WTC11 (cell line): ENCODE results near the gene CCDC51. TPM values are rescaled to one million over a fixed set of nuclear protein-coding genes. Genes with fewer than 3 reads are reported as not detected.
A peak's percentile ranks its signal among the peaks of the same experiment; 100 is the strongest.

Experiments used
- ATAC-seq: fragments of 200-7000 bp; cut with Tn5 transposase; 2 replicates; pipeline ENCODE4 v1.10.0; 2021; ENCODE audit warnings: mild to moderate bottlenecking, moderate library complexity
- CTCF ChIA-PET: fragments of 300-600 bp; sonication (Branson Sonifier 250); formaldehyde crosslinking; loops from one replicate; lab custom pipeline; 2021; ENCODE audit warnings: antibody characterized with exemption; lab: Charles Lee
- POLR2A ChIA-PET: fragments of 350-600 bp; sonication (Branson Sonifier 250); formaldehyde crosslinking; loops from one replicate; lab custom pipeline; 2021; ENCODE audit warnings: antibody characterized with exemption; lab: Charles Lee
- DNase-seq: peaks from one replicate; pipeline ENCODE4 v3.0.0; 2021; ENCODE audit warnings: low spot score
- H3K27ac Mint-ChIP-seq: 2 replicates; pipeline ENCODE4 v1.8.0; 2021; ENCODE audit warnings: mixed read lengths
- H3K27me3 Mint-ChIP-seq: 2 replicates; pipeline ENCODE4 v1.8.0; 2021; ENCODE audit warnings: low read depth, mild to moderate bottlenecking, moderate library complexity, mixed read lengths
- H3K36me3 Mint-ChIP-seq: 2 replicates; pipeline ENCODE4 v1.8.0; 2021; ENCODE audit warnings: mixed read lengths
- H3K4me1 Mint-ChIP-seq: 2 replicates; pipeline ENCODE4 v1.8.0; 2022; ENCODE audit warnings: mixed read lengths
- H3K4me3 Mint-ChIP-seq: 2 replicates; pipeline ENCODE4 v1.8.0; 2021; ENCODE audit warnings: mild to moderate bottlenecking, moderate library complexity, mixed read lengths
- H3K9me3 Mint-ChIP-seq: 2 replicates; pipeline ENCODE4 v1.8.0; 2021; ENCODE audit warnings: mixed read lengths
- ATF1 ChIP-seq: sonication (generic); formaldehyde crosslinking; IDR thresholded peaks from 2 replicates; pipeline ENCODE4 v1.8.1; 2023; ENCODE audit warnings: mild to moderate bottlenecking, moderate library complexity, missing genetic modification reagents
- CREB1 ChIP-seq: sonication (generic); formaldehyde crosslinking; IDR thresholded peaks from 2 replicates; pipeline ENCODE4 v1.8.0; 2023; ENCODE audit warnings: mild to moderate bottlenecking, missing genetic modification reagents
- CREM ChIP-seq: sonication (generic); formaldehyde crosslinking; IDR thresholded peaks from 2 replicates; pipeline ENCODE4 v1.8.1; 2022; ENCODE audit warnings: mild to moderate bottlenecking, missing genetic modification reagents, moderate library complexity
- ELF4 ChIP-seq: sonication (generic); formaldehyde crosslinking; IDR thresholded peaks from 2 replicates; pipeline ENCODE4 v1.8.1; 2022; ENCODE audit warnings: low read depth, mild to moderate bottlenecking, moderate library complexity, missing genetic modification reagents
- FOXJ3 ChIP-seq: sonication (generic); formaldehyde crosslinking; IDR thresholded peaks from 2 replicates; pipeline ENCODE4 v1.9.0; 2021; ENCODE audit warnings: missing genetic modification reagents, mild to moderate bottlenecking, borderline replicate concordance
- FOXK1 ChIP-seq: sonication (generic); formaldehyde crosslinking; IDR thresholded peaks from 2 replicates; pipeline ENCODE4 v1.8.0; 2022; ENCODE audit warnings: mild to moderate bottlenecking, moderate library complexity, missing genetic modification reagents
- GABPB1 ChIP-seq: sonication (generic); formaldehyde crosslinking; IDR thresholded peaks from 2 replicates; pipeline ENCODE4 v1.8.1; 2023; ENCODE audit warnings: mild to moderate bottlenecking, missing genetic modification reagents
- GTF2I ChIP-seq: fragments of 250-450 bp; sonication (Bioruptor Pico); conservative IDR thresholded peaks from 2 replicates; pipeline ENCODE4 v1.4.0; 2021; ENCODE audit warnings: mild to moderate bottlenecking
- HMGA2 ChIP-seq: fragments of 250-450 bp; sonication (Bioruptor Pico); IDR thresholded peaks from 2 replicates; pipeline ENCODE4 v1.4.0; 2021; ENCODE audit warnings: mild to moderate bottlenecking, moderate library complexity
- IRF2 ChIP-seq: sonication (generic); formaldehyde crosslinking; IDR thresholded peaks from 2 replicates; pipeline ENCODE4 v1.8.0; 2022; ENCODE audit warnings: low read depth, missing genetic modification reagents, borderline replicate concordance
- PRRX2 ChIP-seq: fragments of 250-450 bp; sonication (Bioruptor Pico); IDR thresholded peaks from 2 replicates; pipeline ENCODE4 v1.8.0; 2021; ENCODE audit warnings: mild to moderate bottlenecking
- SOX15 ChIP-seq: fragments of 250-450 bp; sonication (Bioruptor Pico); IDR thresholded peaks from 2 replicates; pipeline ENCODE4 v1.9.0; 2021; ENCODE audit warnings: mild to moderate bottlenecking
- STAT6 ChIP-seq: sonication (generic); formaldehyde crosslinking; conservative IDR thresholded peaks from 2 replicates; pipeline ENCODE4 v1.8.1; 2023; ENCODE audit warnings: mild to moderate bottlenecking, low read depth, missing genetic modification reagents, moderate library complexity
- TEAD1 ChIP-seq: sonication (generic); formaldehyde crosslinking; IDR thresholded peaks from 2 replicates; pipeline ENCODE4 v1.8.0; 2022; ENCODE audit warnings: mild to moderate bottlenecking, missing genetic modification reagents
- TEAD4 ChIP-seq: sonication (generic); formaldehyde crosslinking; IDR thresholded peaks from 2 replicates; pipeline ENCODE4 v1.8.0; 2022; ENCODE audit warnings: mild to moderate bottlenecking, missing genetic modification reagents
- ZNF121 ChIP-seq: sonication (generic); formaldehyde crosslinking; IDR thresholded peaks from 2 replicates; pipeline ENCODE4 v1.8.0; 2023; ENCODE audit warnings: missing genetic modification reagents
- ZNF396 ChIP-seq: fragments of 250-450 bp; sonication (Bioruptor Pico); IDR thresholded peaks from 2 replicates; pipeline ENCODE4 v1.8.0; 2021; ENCODE audit warnings: mild to moderate bottlenecking, moderate library complexity, borderline replicate concordance
- total RNA-seq: library from RNA; stranded (reverse); gene quantifications from 3 replicates; pipeline ENCODE4 v1.2.3, GENCODE V29; 2021
- TF ChIP-seq, protein P1 (sequence below): sonication (generic); formaldehyde crosslinking; IDR thresholded peaks from 2 replicates; pipeline ENCODE4 v1.8.0; 2022; ENCODE audit warnings: mild to moderate bottlenecking, missing genetic modification reagents
- TF ChIP-seq, protein P2 (sequence below): sonication (generic); formaldehyde crosslinking; IDR thresholded peaks from 2 replicates; pipeline ENCODE4 v1.8.1; 2022; ENCODE audit warnings: missing genetic modification reagents, borderline replicate concordance
- TF ChIP-seq, protein P3 (sequence below): sonication (generic); formaldehyde crosslinking; IDR thresholded peaks from 2 replicates; pipeline ENCODE4 v1.8.1; 2023; ENCODE audit warnings: mild to moderate bottlenecking, missing genetic modification reagents, borderline replicate concordance
- TF ChIP-seq, protein P4 (sequence below): sonication (generic); formaldehyde crosslinking; IDR thresholded peaks from 2 replicates; pipeline ENCODE4 v1.8.0; 2023; ENCODE audit warnings: missing genetic modification reagents
- TF ChIP-seq, protein P5 (sequence below): fragments of 250-450 bp; sonication (Bioruptor Pico); IDR thresholded peaks from 2 replicates; pipeline ENCODE4 v1.9.0; 2021; ENCODE audit warnings: moderate library complexity, mild to moderate bottlenecking, inconsistent platforms, borderline replicate concordance

CCDC51 gene
- total RNA-seq, 1 experiment from 2014 or later: 25.1 TPM

GRCh38 chr3:48412375-48413001, 27.4 kb downstream of the CCDC51 start:
- no peak overlapping the region for H3K27ac Mint-ChIP-seq
- no peaks in the 10 kb centered on the region for H3K9me3 Mint-ChIP-seq
- ChIA-PET POLR2A (no interaction called here), CTCF (interaction anchor here (2.9 to 18.3 kb wide), 2 partner anchors 11 to 24 kb away, joined by 15 to 218 read pairs; no protein-coding TSS in a partner anchor)
- ATAC-seq (no peak), DNase-seq (no peak)
- TF ChIP-seq IRF2 (CRISPR knock-in tag): no peak
- no peak for TF ChIP-seq HMGA2 (CRISPR knock-in tag)
- no peak for TF ChIP-seq PRRX2 (CRISPR knock-in tag)
- no peak for TF ChIP-seq ELF4
- TF ChIP-seq SOX15: no peak
- TF ChIP-seq TEAD1: no peak
- no peak for TF ChIP-seq CREB1 (CRISPR knock-in tag)
- TF ChIP-seq, protein P1, sequence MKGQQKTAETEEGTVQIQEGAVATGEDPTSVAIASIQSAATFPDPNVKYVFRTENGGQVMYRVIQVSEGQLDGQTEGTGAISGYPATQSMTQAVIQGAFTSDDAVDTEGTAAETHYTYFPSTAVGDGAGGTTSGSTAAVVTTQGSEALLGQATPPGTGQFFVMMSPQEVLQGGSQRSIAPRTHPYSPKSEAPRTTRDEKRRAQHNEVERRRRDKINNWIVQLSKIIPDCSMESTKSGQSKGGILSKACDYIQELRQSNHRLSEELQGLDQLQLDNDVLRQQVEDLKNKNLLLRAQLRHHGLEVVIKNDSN: no peak
- no peak for TF ChIP-seq GTF2I (CRISPR knock-in tag)
- no peak for TF ChIP-seq FOXK1 (CRISPR knock-in tag)
- no peak for TF ChIP-seq CREM (CRISPR knock-in tag)
- TF ChIP-seq, protein P2, sequence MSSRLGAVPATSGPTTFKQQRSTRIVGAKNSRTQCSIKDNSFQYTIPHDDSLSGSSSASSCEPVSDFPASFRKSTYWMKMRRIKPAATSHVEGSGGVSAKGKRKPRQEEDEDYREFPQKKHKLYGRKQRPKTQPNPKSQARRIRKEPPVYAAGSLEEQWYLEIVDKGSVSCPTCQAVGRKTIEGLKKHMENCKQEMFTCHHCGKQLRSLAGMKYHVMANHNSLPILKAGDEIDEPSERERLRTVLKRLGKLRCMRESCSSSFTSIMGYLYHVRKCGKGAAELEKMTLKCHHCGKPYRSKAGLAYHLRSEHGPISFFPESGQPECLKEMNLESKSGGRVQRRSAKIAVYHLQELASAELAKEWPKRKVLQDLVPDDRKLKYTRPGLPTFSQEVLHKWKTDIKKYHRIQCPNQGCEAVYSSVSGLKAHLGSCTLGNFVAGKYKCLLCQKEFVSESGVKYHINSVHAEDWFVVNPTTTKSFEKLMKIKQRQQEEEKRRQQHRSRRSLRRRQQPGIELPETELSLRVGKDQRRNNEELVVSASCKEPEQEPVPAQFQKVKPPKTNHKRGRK (CRISPR knock-in tag): no peak
- TF ChIP-seq, protein P3, sequence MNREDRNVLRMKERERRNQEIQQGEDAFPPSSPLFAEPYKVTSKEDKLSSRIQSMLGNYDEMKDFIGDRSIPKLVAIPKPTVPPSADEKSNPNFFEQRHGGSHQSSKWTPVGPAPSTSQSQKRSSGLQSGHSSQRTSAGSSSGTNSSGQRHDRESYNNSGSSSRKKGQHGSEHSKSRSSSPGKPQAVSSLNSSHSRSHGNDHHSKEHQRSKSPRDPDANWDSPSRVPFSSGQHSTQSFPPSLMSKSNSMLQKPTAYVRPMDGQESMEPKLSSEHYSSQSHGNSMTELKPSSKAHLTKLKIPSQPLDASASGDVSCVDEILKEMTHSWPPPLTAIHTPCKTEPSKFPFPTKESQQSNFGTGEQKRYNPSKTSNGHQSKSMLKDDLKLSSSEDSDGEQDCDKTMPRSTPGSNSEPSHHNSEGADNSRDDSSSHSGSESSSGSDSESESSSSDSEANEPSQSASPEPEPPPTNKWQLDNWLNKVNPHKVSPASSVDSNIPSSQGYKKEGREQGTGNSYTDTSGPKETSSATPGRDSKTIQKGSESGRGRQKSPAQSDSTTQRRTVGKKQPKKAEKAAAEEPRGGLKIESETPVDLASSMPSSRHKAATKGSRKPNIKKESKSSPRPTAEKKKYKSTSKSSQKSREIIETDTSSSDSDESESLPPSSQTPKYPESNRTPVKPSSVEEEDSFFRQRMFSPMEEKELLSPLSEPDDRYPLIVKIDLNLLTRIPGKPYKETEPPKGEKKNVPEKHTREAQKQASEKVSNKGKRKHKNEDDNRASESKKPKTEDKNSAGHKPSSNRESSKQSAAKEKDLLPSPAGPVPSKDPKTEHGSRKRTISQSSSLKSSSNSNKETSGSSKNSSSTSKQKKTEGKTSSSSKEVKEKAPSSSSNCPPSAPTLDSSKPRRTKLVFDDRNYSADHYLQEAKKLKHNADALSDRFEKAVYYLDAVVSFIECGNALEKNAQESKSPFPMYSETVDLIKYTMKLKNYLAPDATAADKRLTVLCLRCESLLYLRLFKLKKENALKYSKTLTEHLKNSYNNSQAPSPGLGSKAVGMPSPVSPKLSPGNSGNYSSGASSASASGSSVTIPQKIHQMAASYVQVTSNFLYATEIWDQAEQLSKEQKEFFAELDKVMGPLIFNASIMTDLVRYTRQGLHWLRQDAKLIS (CRISPR knock-in tag): no peak
- no peak for TF ChIP-seq ZNF121 (CRISPR knock-in tag)
- no peak for TF ChIP-seq ZNF396 (CRISPR knock-in tag)
- H3K36me3 Mint-ChIP-seq: peaks cover 68% of the 10 kb centered on the region
- no peaks in the 10 kb centered on the region for H3K4me1 Mint-ChIP-seq
- H3K4me3 Mint-ChIP-seq: no peak overlapping the region
- no peaks in the 10 kb centered on the region for H3K27me3 Mint-ChIP-seq

GRCh38 chr3:48411606-48412374, 28.1 kb downstream of the CCDC51 start:
- CTCF ChIA-PET: interaction anchor here (2.9 to 18.3 kb wide), 2 partner anchors 11 to 24 kb away, joined by 15 to 218 read pairs; no protein-coding TSS in a partner anchor
- POLR2A ChIA-PET: no interaction called here
- Mint-ChIP-seq H3K36me3 (peaks cover 74% of the 10 kb centered on the region), H3K9me3 (no peaks in the 10 kb centered on the region), H3K27me3 (no peaks in the 10 kb centered on the region), H3K4me3 (no peak overlapping the region), H3K27ac (no peak overlapping the region; the same call in 1 of the 2 replicates), H3K4me1 (no peaks in the 10 kb centered on the region)
- peak; percentile 5 for DNase-seq
- ATAC-seq: no peak
- TF ChIP-seq ELF4: no peak
- no peak for TF ChIP-seq STAT6
- TF ChIP-seq, protein P4, sequence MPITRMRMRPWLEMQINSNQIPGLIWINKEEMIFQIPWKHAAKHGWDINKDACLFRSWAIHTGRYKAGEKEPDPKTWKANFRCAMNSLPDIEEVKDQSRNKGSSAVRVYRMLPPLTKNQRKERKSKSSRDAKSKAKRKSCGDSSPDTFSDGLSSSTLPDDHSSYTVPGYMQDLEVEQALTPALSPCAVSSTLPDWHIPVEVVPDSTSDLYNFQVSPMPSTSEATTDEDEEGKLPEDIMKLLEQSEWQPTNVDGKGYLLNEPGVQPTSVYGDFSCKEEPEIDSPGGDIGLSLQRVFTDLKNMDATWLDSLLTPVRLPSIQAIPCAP (CRISPR knock-in tag): no peak
- TF ChIP-seq GABPB1 (CRISPR knock-in tag): no peak
- no peak for TF ChIP-seq GTF2I (CRISPR knock-in tag)
- no peak for TF ChIP-seq TEAD4 (CRISPR knock-in tag)
- TF ChIP-seq ATF1 (CRISPR knock-in tag): no peak
- TF ChIP-seq FOXJ3 (CRISPR knock-in tag): no peak
- TF ChIP-seq, protein P5, sequence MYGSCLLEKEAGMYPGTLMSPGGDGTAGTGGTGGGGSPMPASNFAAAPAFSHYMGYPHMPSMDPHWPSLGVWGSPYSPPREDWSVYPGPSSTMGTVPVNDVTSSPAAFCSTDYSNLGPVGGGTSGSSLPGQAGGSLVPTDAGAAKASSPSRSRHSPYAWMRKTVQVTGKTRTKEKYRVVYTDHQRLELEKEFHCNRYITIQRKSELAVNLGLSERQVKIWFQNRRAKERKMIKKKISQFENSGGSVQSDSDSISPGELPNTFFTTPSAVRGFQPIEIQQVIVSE (CRISPR knock-in tag): no peak
